Lung microvascular endothelial cell (primary cell): ENCODE results near the gene NPHS1. TPM values are rescaled to one million over a fixed set of nuclear protein-coding genes. Genes with fewer than 3 reads are reported as not detected.
"Not testable (repeated sequence)": the region's sequence is repeated elsewhere in the genome, so short reads cannot be mapped to it uniquely, and the experiment has no call there.

Source experiments
- DNase-seq, 2 donors: peaks; one replicate each; pipeline versions ENCODE4 v3.0.0 to v3.0.0-alpha.2; 2010; ENCODE audit warnings: low read depth in 2 of 2
- total RNA-seq: library from RNA; depleted of rRNA; stranded (reverse); fragments of >200 nt; gene quantifications from 2 replicates; pipeline ENCODE4 v1.2.1, GENCODE V29; 2014

NPHS1 gene, protein sequence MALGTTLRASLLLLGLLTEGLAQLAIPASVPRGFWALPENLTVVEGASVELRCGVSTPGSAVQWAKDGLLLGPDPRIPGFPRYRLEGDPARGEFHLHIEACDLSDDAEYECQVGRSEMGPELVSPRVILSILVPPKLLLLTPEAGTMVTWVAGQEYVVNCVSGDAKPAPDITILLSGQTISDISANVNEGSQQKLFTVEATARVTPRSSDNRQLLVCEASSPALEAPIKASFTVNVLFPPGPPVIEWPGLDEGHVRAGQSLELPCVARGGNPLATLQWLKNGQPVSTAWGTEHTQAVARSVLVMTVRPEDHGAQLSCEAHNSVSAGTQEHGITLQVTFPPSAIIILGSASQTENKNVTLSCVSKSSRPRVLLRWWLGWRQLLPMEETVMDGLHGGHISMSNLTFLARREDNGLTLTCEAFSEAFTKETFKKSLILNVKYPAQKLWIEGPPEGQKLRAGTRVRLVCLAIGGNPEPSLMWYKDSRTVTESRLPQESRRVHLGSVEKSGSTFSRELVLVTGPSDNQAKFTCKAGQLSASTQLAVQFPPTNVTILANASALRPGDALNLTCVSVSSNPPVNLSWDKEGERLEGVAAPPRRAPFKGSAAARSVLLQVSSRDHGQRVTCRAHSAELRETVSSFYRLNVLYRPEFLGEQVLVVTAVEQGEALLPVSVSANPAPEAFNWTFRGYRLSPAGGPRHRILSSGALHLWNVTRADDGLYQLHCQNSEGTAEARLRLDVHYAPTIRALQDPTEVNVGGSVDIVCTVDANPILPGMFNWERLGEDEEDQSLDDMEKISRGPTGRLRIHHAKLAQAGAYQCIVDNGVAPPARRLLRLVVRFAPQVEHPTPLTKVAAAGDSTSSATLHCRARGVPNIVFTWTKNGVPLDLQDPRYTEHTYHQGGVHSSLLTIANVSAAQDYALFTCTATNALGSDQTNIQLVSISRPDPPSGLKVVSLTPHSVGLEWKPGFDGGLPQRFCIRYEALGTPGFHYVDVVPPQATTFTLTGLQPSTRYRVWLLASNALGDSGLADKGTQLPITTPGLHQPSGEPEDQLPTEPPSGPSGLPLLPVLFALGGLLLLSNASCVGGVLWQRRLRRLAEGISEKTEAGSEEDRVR (N-terminal part only)
- not detected in 2 replicates for total RNA-seq

DNA sequence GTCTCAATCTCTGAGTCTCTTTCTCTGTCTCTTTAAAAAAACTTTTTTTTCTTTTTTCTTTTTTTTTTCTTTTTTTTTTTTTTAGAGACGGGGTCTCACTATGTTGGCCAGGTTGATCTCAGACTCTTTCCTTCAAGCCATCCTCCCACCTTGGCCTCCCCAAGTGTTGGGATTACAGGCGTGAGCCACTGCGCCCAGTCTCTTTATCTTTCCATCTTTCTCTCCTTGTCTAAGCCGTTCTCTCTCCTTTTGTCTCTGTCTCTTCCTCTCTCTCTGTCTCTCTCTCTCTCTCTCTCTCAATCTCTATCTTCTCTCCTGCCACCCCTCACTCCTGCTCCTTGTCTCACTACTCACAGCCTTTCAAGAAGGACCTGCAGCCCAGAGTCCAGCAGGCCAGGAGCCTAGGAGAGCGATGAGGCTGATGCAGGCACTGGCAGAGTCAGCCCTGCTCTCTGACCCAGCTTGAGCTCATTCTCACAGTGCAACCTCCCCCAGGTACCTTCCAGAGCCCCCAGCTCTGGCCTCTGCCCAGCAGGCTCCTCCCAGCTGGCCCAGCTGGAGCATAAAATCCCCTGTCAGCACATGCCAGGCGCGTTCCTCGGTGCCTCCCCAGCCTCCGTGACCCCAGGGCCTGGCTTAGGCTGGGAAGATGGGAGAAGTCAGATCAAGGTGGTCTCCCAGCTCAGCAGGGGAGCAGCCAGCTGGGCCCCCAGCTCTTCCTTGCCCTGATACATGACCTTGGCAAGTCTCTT, at the start of gene NPHS1:
TSS of gene NPHS1 (minus strand) at position 476 of the 752 bp plus-strand sequence. CDS start 667 bp downstream, outside the sequence.
- no peak for DNase-seq

DNA sequence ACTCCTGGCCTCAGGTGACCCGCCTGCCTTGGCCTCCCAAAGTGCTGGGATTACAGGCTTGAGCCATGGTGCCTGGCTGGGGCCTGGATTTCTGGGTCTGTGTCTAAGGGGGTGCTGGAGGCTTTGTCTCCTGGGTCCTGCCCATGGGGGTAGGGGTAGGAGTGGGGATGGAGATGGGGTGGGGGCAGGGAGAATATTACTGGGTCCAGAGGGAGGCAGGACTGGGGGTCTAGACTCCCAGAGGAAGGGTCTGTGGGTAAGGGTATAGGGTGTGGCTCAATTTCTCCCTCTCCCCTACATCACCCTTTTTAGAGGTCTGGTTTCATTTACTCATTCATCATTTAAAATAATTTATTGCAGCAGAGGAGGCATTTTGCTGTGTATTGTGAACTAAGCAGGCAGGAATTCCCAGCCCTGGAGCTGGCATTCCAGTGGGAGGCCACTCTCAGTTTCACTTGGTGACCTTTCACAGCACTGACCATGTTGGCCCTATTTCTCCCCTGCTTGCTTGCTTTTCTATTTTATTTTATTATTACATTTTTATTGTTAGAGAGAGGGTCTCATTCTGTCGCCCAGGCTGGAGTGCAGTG, 48.8 kb upstream of the NPHS1 start:
- DNase-seq, result no peak

DNA sequence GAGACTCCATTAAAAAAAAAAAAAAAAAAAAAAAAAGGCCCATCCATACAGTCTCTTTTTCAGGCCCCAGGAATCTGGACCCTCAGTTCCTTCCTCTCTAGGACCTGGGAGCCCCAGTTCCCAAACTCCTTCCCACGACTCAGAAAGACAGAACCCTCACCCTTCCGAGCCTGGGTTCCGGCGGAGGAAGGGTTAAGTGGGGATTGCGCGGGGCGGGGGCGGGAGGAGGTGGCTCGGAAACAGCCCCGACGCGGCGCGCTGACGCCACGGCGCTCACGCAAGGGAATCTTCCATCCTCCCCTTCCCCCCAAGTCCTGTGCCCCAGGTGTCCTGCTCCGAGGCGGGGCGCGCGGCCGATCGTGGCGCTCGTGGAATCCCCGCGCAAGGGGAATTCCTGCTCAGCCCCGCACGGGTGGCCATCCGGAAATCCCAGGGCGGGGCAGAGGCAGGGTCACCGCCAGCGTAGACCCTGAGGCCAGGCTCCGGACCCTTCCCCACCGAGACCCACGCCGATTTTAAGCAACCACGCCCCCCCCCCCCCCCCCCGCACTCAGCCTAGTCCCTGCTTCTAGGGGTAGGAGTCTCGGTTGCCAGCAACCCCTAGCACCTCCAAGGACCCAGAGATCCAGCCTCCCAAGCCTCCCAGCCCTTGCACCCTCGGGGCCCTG, 47.4 kb upstream of the NPHS1 start:
- DNase-seq, result peak; percentile 84 to 92

DNA sequence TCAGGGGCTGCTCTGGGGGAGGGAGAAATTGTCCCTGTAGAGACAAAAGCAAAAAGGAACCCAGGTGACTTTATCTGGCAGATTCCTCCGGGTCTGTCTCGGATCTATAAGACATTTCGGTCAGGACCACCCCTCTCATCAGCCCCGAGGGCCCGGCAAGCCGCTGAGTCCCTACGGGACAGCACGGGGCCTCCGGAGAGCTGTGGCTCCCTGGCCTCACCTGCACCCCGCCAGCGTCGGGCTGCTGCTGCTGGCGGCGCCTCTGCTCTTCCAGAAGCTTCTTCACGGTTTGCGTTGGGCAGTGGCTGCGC, 46.1 kb upstream of the NPHS1 start:
- no peak for DNase-seq

DNA sequence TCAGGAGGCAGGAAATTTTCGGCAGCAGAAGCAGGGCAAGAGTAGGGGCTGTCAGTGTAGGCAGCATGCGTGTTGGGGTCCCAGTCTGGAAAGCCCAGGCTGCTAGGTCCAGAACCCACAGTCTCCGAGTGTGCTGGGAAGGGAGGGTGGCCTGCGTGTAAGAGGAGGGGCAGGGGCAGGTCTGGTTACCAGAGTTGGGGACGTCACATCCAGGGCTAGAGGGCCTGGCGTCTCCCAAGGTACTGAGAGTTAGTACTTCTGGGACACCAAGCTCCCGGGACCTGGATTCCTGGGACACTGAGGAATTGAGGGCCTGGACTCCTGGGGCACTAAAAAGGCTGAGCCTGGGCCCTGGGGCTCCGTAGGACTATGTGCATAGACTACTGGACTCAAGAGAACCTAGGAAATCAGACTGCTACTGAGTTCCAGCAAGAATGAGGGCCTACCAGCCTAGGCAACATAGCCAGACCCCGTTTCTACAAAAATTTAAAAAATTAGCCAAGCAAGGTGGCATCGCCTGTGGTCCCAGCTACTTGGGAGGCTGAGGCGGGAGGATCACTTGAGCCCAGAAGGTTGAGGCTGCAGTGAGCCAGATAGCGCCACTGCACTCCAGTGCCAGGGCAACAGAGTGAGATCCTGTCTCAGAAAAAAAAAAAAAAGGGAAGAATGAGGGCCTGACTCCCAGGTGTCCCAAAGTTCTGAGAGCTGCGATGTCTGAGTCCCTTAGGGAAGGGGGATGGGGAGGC, 45.6 kb upstream of the NPHS1 start:
- DNase-seq, result no peak

DNA sequence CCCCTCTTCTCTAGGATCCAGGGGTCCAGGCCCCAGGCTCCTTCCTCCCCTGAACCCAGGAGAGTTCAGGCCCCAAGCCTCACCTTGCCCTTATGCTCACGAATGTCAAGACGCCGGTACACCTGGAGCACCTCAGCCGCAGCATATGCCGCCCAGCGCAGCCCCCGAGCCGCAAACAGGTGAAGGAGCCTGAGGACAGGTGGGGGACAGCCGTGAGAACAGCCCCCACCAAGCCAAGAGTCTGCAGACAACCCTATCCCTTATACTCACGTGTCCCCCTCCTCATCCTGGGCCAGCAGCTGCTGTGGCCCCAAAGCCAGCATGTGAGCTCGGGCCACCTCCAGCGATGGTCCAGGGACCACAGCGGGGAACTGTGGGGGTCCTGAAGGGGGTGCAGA, 44.3 kb upstream of the NPHS1 start:
- no peak for DNase-seq

DNA sequence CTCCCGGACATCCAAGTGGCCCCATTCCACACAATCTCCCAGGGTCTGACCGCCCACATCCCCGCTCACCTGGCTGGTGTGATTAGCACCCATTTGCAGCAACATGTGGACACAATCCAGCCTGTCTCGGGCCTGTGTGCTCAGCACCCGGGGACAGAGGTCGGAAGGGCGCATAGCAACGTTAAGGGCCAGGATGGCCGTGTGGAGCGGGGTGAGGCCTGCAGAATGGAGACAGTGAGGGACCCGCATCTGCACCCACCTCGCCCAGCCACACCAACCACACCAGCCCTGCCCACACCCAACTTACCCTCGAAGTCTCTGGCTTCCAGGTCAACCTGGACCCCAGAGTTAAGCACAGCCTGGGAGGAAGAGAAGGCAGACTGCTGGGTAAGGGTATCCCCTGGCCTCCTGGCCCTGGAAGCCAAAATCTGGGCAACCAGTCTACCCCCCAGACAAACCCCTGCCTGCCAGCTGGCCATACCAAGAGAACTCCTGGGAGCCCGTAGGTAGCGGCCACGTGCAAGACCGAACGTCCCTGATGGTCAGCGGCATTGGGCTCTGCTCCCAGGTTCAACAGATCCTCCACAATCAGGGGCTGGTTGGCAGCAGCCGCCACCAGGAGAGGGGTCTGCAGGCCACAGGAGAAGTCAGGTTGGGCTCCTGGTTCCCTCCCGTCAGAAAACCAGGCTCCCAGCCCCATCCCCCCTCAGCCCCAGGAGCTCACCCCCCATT, 43.8 kb upstream of the NPHS1 start:
- DNase-seq, result no peak

DNA sequence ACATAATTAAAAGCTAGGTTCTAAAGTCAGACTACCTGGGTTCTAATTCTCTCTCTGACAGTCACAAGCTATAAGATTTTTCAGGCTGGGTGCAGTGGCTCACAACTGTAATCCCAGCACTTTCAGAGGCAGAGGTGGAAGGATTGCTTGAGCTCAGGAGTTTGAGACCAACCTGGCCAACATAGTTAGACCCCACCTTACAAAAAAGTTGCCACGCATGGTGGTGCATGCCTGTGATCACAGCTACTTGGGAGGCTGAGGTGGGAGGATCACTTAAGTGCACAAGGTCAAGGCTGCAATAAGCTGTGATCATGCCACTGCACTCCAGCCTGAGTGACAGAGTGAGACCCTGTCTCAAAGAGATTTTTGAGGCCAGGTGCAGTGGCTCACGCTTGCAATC, 42.0 kb upstream of the NPHS1 start:
- no peak for DNase-seq

DNA sequence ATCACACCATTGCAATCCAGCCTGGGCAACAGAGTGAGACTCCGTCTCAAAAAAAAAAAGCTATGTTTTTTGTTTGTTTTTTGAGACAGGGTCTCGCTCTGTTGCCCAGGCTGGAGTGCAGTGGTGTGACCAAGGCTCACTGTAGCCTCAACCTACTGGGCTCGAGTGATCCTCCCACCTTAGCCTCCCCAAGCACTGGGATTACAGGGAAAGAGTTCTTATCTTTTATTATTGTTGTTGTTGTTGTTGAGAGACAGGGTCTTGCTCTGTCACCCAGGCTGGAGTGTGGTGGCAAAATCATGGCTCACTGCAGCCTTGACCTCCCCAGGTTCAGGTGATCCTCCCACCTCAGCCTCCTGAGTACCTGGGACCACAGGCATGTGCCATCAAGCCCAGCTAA, 39.5 kb upstream of the NPHS1 start:
- not testable (repeated sequence) for DNase-seq

DNA sequence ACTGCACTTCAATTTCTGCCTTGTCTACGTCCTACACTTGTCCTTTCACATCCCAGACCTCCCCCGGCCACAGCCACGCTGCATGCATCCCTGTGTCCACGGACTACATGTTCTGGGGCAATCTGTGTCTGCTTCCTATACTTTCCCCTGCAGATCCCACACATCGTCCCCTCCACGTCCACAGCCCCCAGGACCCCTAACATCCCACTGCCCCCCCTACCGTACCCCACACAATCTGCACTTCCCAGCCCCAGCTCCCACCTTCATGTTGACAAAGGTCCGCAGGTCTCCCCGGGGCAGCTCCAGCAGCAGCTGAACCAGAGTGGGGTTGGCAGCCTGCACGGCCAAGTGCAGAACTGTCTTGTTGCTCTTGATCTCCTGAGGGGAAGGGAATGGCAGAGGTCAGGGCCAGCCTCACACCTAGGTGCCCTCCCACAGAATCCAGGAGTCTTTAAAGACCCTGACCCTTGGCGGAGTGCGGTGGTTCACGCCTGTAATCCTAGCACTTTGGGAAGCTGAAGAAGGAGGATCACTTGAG, 37.9 kb upstream of the NPHS1 start:
- DNase-seq, result no peak

DNA sequence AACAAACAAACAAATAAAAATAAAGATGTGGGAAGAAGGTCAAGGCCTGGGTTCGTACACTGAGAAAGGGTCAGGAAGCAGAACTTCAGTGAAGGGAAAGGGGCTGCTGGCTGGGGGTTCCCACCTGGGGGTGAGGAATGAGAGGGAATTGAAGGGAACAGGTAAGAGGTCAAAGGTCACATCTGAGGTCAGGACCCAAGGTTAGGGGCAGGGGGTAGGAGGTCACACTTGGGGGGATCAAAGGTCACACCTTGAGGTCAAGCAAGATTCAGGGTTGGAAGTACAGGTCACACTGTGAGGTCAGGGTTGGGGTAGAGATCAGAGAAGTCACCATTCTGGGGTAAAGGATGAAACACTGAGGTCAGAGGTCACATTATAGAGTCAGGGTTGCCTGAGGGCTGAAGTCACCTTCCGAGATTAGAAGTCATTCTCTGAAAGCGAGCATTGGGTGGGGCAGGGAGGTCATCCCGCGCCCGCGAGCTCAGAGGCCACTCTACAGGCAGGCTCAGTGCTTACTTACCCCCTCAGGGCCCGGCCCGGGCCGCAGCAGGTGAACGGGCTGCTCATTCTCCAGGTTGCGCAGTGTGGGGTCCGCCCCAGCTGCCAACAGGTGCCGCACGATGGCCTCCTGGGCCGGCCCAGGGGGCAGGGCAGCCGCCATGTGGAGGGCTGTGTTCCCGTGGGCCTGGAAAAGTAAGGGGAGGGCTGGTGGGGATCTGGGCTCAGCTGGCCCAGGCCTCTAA, 37.2 kb upstream of the NPHS1 start:
- no peak for DNase-seq

DNA sequence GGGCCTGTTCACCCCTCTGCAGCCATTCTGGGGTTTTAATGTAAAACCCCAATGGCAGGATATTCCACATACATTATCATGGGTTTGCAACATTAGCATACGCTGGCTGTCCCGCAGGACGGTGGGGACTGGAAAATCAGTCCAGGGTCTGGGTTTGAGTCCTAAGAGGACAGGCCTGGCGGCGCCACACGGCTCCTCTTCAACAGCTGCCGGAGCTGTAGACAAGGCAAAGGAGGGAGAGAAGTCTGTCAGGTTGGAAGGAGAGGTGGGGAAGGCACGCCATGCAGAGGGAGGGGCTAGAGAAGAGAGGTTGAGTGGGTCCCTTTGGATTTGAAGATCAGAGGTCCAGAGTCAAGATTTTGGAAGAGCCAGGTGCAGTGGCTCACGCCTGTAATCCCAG, 36.1 kb upstream of the NPHS1 start:
- no peak for DNase-seq

DNA sequence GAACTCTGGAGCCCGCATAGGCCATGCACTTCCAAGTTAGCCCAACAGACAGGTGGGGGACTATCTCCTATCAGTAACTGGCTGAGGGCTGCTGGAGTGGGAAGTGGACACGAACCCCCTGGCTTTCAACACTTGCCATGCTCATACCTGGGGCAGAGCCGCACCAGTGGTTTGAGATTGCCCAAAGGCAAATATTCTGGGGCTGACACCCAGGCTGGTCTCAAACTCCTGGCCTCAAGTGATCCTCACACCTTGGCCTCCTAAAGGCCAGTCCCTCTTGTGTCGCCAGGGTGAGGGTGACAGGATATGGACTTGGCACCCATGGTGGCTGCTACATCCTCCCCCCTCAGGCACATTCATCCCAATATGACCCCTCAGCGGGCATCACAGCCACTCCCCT, 34.9 kb upstream of the NPHS1 start:
- DNase-seq, result no peak

DNA sequence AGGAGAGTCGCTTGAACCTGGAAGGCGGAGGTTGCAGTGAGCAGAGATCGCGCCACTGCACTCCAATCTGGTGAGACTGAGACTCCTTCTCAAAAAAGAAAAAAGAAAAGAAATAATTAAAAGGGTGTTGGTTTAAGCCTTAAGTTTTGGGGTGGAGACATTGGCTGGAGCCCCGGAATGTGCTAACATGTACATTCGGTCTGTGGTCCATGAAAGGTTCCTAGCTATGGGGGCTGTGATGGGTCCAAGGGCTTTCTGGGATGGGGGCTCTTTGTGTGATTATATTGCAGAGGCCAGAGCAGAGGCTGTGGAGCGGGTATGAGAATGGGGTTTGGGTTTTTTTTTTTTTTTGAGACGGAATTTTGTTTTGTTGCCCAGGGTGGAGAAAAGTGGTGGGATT, 33.6 kb upstream of the NPHS1 start:
- no peak for DNase-seq

DNA sequence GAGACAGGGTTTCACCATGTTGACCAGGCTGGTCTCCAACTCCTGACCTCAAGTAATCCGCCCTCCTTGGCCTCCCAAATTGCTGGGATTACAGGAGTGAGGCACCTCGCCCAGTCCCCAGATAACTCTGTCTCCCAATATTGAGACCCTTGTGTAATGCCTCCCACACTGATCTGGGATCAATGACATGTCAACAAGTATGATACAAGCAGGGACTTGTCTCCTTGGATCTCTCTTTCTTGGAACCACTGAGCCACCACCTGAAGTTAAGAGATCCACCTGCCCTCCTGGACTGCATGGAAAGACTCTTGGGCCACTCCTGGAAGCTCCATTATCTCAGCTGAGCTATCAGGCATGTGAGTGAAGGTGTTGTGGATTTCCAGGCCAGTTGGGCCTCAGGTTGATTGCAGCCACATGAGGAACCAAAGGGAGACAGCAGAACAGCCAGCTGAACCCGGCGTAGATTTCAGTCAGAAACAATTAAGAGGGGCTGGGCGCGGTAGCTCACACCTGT, 33.0 kb upstream of the NPHS1 start:
- no peak for DNase-seq

DNA sequence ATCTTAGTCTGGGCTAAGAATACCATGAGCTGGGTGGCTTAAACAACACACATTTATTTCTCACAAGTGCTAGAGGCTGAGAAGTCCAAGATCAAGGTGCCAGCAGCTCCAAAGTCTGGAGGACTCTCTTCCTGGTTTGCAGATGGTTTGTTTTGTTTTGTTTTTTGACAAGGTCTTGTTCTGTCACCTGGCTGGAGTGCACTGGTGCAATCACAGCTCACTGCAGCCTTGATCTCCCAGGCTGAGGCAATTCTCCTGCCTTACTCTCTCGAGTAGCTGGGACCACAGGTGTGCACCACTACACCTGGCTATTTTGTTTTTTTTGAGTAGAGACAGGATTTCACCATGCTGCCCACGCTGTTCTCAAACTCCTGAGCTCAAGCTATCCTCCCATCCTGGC, 31.6 kb upstream of the NPHS1 start:
- no peak for DNase-seq

DNA sequence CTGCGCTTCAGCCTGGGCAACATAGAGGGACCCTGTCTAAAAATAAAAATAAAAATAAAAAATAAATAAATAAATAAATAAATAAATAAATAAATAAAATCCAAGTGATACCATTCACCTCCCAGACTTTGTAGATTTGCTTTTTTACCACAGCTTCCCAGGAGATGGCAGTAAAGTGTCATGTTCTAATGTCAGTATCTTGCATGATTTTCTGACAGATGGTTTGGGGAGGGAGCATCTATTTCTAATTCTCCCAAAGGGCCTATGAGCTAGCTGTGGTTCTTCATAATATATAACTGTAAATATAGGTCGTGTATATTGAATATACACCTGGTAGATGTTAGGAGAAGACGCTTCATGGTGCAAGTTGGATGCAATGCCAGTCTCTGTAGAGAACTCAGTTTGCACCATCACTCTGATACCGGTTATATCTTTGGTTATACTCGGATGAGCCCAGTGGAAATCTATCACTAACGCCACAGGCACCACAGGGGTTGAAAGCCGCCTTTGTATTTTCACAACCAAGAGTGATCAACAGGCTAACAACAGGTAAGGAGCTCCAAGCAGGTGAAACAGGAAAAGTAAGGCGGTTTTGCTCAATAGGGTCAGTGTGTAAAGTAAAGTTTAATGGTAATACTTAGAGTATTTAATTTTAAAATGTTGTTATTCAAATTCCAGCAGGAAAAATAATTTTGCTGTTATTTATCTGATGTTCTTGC, 30.0 kb upstream of the NPHS1 start:
- peak; percentile 75 to 86 for DNase-seq
